IMR-90 (cell line): Measurements from ENCODE around the gene IL34. TPM values are rescaled to one million over a fixed set of nuclear protein-coding genes. Genes with fewer than 3 reads are reported as not detected.
A peak's percentile ranks its signal among the peaks of the same experiment; 100 is the strongest.

Experiments used
- ATAC-seq: fragments of 200-7000 bp; cut with Tn5 transposase; 2 replicates; pipeline ENCODE4 v1.9.1; 2020; ENCODE audit warnings: low read depth, mild to moderate bottlenecking, moderate library complexity
- BruUV-seq: library from RNA; stranded (reverse); fragments of 400-500 nt; replicated peaks from 2 replicates; lab custom pipeline; 2021; lab: Mats Ljungman, UMichigan
- CTCF ChIA-PET: fragments of 300-600 bp; formaldehyde crosslinking; extraction: SDS; loops from one replicate; lab custom pipeline; 2021; ENCODE audit warnings: antibody characterized with exemption; lab: Yijun Ruan, JAX
- POLR2A ChIA-PET: fragments of 300-600 bp; sonication (Branson Sonifier 250); formaldehyde crosslinking; loops from one replicate; lab custom pipeline; 2022; ENCODE audit warnings: antibody characterized with exemption; ENCODE audit not compliant: unreplicated experiment; lab: Charles Lee
- DNase-seq: peaks from one replicate; pipeline ENCODE4 v3.0.0; 2013
- H2AFZ ChIP-seq: replicated peaks from 2 replicates; pipeline ENCODE3; 2013; ENCODE audit warnings: low read length, mild to moderate bottlenecking; ENCODE audit not compliant: poor library complexity
- H2AK5ac ChIP-seq: 2 replicates; pipeline ENCODE4 v1.6.1; 2013; ENCODE audit warnings: low read depth, low read length, inconsistent platforms
- H2AK9ac ChIP-seq: replicated peaks from 2 replicates; pipeline ENCODE3; 2013; ENCODE audit warnings: mild to moderate bottlenecking, low read depth, low read length, moderate library complexity; ENCODE audit not compliant: poor library complexity
- H2BK120ac ChIP-seq: 2 replicates; pipeline ENCODE4 v1.6.1; 2013; ENCODE audit warnings: low read depth, low read length, inconsistent platforms
- H2BK15ac ChIP-seq: 3 replicates; pipeline ENCODE4 v1.6.1; 2013; ENCODE audit warnings: low read depth, low read length, inconsistent platforms
- H2BK20ac ChIP-seq: 2 replicates; pipeline ENCODE4 v1.6.1; 2013; ENCODE audit warnings: low read depth, mild to moderate bottlenecking, inconsistent platforms, low read length, moderate library complexity
- H2BK5ac ChIP-seq: 2 replicates; pipeline ENCODE4 v1.6.1; 2013; ENCODE audit warnings: mild to moderate bottlenecking, low read depth, low read length, inconsistent platforms; ENCODE audit not compliant: poor library complexity, severe bottlenecking
- H3K14ac ChIP-seq: replicated peaks from 2 replicates; pipeline ENCODE4 v1.6.1; 2013; ENCODE audit warnings: low read depth, low read length, inconsistent platforms
- H3K18ac ChIP-seq: 2 replicates; pipeline ENCODE4 v1.6.1; 2013; ENCODE audit warnings: low read depth, low read length, control low read depth
- H3K23ac ChIP-seq: 2 replicates; pipeline ENCODE4 v1.6.1; 2013; ENCODE audit warnings: low read depth, low read length, inconsistent platforms
- H3K27ac ChIP-seq: 2 replicates; pipeline ENCODE4 v1.5.1; 2013; ENCODE audit warnings: mild to moderate bottlenecking, control low read depth, low read length; ENCODE audit not compliant: insufficient read depth
- H3K27me3 ChIP-seq: 2 replicates; pipeline ENCODE4 v1.6.1; 2013; ENCODE audit warnings: low read length; ENCODE audit not compliant: control insufficient read depth, insufficient read depth
- H3K36me3 ChIP-seq: 2 replicates; pipeline ENCODE4 v1.6.1; 2013; ENCODE audit warnings: low read length, mixed read lengths; ENCODE audit not compliant: control insufficient read depth, insufficient read depth
- H3K4ac ChIP-seq: 2 replicates; pipeline ENCODE4 v1.6.1; 2013; ENCODE audit warnings: low read depth, low read length, inconsistent platforms
- H3K4me1 ChIP-seq: 2 replicates; pipeline ENCODE4 v1.6.1; 2013; ENCODE audit warnings: low read length, mixed read lengths; ENCODE audit not compliant: control insufficient read depth, insufficient read depth
- H3K4me2 ChIP-seq: 2 replicates; pipeline ENCODE4 v1.6.1; 2013; ENCODE audit warnings: low read depth, mild to moderate bottlenecking, control low read depth, low read length, moderate library complexity
- H3K4me3 ChIP-seq: 2 replicates; pipeline ENCODE4 v1.5.1; 2013; ENCODE audit warnings: low read depth, mild to moderate bottlenecking, control low read depth, low read length, moderate library complexity; ENCODE audit not compliant: insufficient read depth
- H3K56ac ChIP-seq: 2 replicates; pipeline ENCODE4 v1.6.1; 2013; ENCODE audit warnings: low read length, inconsistent platforms; ENCODE audit not compliant: insufficient read depth; ENCODE audit errors: extremely low read depth
- H3K79me1 ChIP-seq, 2 experiments: 2 replicates each; pipeline ENCODE4 v1.6.1; 2013; ENCODE audit warnings: low read length in 2 of 2, inconsistent platforms in 1 of 2, low read depth in 1 of 2
- H3K9ac ChIP-seq: 2 replicates; pipeline ENCODE4 v1.6.1; 2013; ENCODE audit warnings: low read depth, low read length, control low read depth
- H3K9me1 ChIP-seq: 2 replicates; pipeline ENCODE4 v1.6.1; 2013; ENCODE audit warnings: low read length, inconsistent platforms; ENCODE audit not compliant: insufficient read depth
- H3K9me3 ChIP-seq: 2 replicates; pipeline ENCODE4 v1.6.1; 2013; ENCODE audit warnings: low read length; ENCODE audit not compliant: control insufficient read depth, insufficient read depth
- H4K20me1 ChIP-seq: 2 replicates; pipeline ENCODE4 v1.6.1; 2013; ENCODE audit warnings: low read length, inconsistent platforms; ENCODE audit not compliant: insufficient read depth
- H4K5ac ChIP-seq: 2 replicates; pipeline ENCODE4 v1.6.1; 2013; ENCODE audit warnings: mild to moderate bottlenecking, low read depth, low read length, control low read depth
- H4K8ac ChIP-seq, 2 experiments: 2 replicates each; pipeline ENCODE4 v1.6.1; 2013; ENCODE audit warnings: low read depth in 2 of 2, low read length in 2 of 2, control low read depth in 1 of 2, inconsistent platforms in 1 of 2
- H4K91ac ChIP-seq: 2 replicates; pipeline ENCODE4 v1.6.1; 2013; ENCODE audit warnings: low read depth, low read length, inconsistent platforms; ENCODE audit not compliant: insufficient read depth
- POLR2A ChIP-seq: IDR thresholded peaks from 2 replicates; pipeline ENCODE4 v1.6.1; 2012; ENCODE audit warnings: mild to moderate bottlenecking, low read depth, low read length
- USF2 ChIP-seq: fragments of 150-350 bp; IDR thresholded peaks from 2 replicates; pipeline ENCODE4 v1.6.1; 2017; ENCODE audit warnings: mild to moderate bottlenecking, antibody characterized with exemption, low read length, low read depth
- WGBS, 2 experiments: methylation state at CpG; one replicate each; pipeline versions ENCODE4 v1.1.5 to v1.1.7; 2013; ENCODE audit warnings: missing lambda C conversion rate in 2 of 2; ENCODE audit not compliant: insufficient read length in 1 of 2; ENCODE audit errors: extremely low coverage in 2 of 2; 5-methylcytosine and 5-hydroxymethylcytosine counted together
- dilution Hi-C: fragments of 300-500 bp; cut with HindIII; formaldehyde crosslinking; loops from one replicate; pipeline ENCODE4 v1.14.3; 2018; ENCODE audit warnings: low sequenced_read_pairs; ENCODE audit not compliant: unreplicated experiment
- in situ Hi-C: fragments of 300-500 bp; cut with MboI; formaldehyde crosslinking; loops from 3 replicates; pipeline ENCODE4 v1.14.3; 2019; ENCODE audit warnings: low sequenced_read_pairs, inconsistent platforms, mixed read lengths
- intact Hi-C: fragments of 100-400 bp; cut with micrococcal nuclease; formaldehyde crosslinking; loops from 2 replicates; pipeline ENCODE4 v1.10.0; 2022
- polyA plus RNA-seq, 3 experiments: library from polyadenylated mRNA; depleted of rRNA; stranded (reverse); fragments of >200 nt; gene quantifications; 2 replicates each; pipeline ENCODE4 v1.2.3, GENCODE V29; 2012; ENCODE audit warnings: low replicate concordance in 1 of 3
- total RNA-seq: library from RNA; depleted of rRNA; stranded (reverse); fragments of >200 nt; gene quantifications from 2 replicates; pipeline ENCODE4 v1.2.3, GENCODE V29; 2012

IL34 gene
- total and polyA plus RNA-seq, 2 of the 4 experiments (the other 2 are of a cell fraction), result 1.3 to 2.5 TPM

GRCh38 chr16:70696952-70697593 is 50.7 kb downstream of the IL34 start:
- Histone ChIP-seq H2BK120ac (peak overlapping the region; percentile 35), H2BK20ac (no peak overlapping the region; the same call in 1 of the 2 replicates), H3K4me1 (peaks cover 48% of the 10 kb centered on the region), H3K4me3 (no peak overlapping the region), H3K79me1 (peaks cover 3 to 47% of the 10 kb centered on the region in 2 experiments; a peak in 2 of 4 replicates), H3K23ac (no peak overlapping the region), H4K5ac (no peak overlapping the region), H3K9me3 (no peaks in the 10 kb centered on the region), H2BK15ac (no peak overlapping the region), H4K8ac (peak overlapping the region in 1 of 2 experiments; percentile 5; a peak in 1 of 4 replicates), H3K27me3 (no peaks in the 10 kb centered on the region), H4K91ac (peak overlapping the region; percentile 17), H3K36me3 (no peaks in the 10 kb centered on the region; the same call in 1 of the 2 replicates), H2AK5ac (peak overlapping the region; percentile 28; the same call in 1 of the 2 replicates), H3K18ac (no peak overlapping the region), H3K9me1 (peaks cover 45% of the 10 kb centered on the region), H3K27ac (no peak overlapping the region), H3K9ac (no peak overlapping the region), H2BK5ac (peak overlapping the region; percentile 20), H4K20me1 (no peaks in the 10 kb centered on the region), H3K4ac (peak overlapping the region; percentile 31), H2AK9ac (no peak overlapping the region), H3K4me2 (no peak overlapping the region), H3K14ac (0 out of 2 replicates have a peak overlapping the region, but pooled peaks have one; percentile 17), H3K56ac (no peak overlapping the region), H2AFZ (peak overlapping the region; percentile 14)
- ATAC-seq (no peak), DNase-seq (no peak)
- intact Hi-C loops (no loop called here), in situ Hi-C loops (loop anchor here (25.0 kb wide), 1 partner anchor 665 kb away; the partner anchor contains the start of gene CALB2), dilution Hi-C loops (no loop called here)
- POLR2A ChIA-PET, result no interaction called here
- WGBS, 2 experiments, result 77% methylated on average over 9 of the region's 19 CpGs; no CpG with 5 or more reads in 1 of the 2 experiments
- BruUV-seq, result no TSS peak
- CTCF ChIA-PET, result no interaction called here
- no peak for TF ChIP-seq USF2
- TF ChIP-seq POLR2A, result no peak
